Retinal pigment epithelial cell (primary cell): Measurements from ENCODE around the gene S100P.
A peak's percentile ranks its signal among the peaks of the same experiment; 100 is the strongest.

ENCODE experiments used
- DNase-seq: peaks from one replicate; pipeline ENCODE4 v3.0.0-alpha.2; 2010; ENCODE audit warnings: low read depth
- H3K4me3 ChIP-seq: 2 replicates; pipeline ENCODE4 v1.5.1; 2011; ENCODE audit warnings: mild to moderate bottlenecking, low read length, control low read depth, moderate library complexity
- TF ChIP-seq, protein P1 (sequence below): conservative IDR thresholded peaks from 2 replicates; pipeline ENCODE4 v1.5.1; 2011; ENCODE audit warnings: low read depth, low read length, control low read depth, inconsistent platforms

S100P gene

DNA sequence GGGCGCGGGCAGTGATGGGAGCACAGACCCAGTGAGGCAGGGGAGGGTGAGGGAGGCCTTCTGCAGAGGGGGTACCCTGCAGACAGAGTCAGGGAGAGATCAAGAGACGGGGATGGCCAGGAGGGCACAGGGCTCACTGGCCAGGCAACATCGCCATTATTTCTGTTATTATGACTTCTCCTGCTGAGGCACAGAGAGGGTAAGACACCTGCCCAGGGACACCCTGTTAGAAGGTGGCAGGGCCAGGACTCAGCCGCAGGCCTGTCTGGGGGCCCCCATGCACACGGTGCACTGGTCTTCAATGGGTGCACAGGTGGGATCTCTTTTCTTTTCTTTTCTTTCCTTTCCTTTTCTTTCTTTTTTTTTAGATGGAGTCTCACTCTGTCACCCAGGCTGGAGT is 38.1 kb downstream of the S100P start:
- no peak overlapping the region for H3K4me3 ChIP-seq
- DNase-seq: no peak
- TF ChIP-seq, protein P1, sequence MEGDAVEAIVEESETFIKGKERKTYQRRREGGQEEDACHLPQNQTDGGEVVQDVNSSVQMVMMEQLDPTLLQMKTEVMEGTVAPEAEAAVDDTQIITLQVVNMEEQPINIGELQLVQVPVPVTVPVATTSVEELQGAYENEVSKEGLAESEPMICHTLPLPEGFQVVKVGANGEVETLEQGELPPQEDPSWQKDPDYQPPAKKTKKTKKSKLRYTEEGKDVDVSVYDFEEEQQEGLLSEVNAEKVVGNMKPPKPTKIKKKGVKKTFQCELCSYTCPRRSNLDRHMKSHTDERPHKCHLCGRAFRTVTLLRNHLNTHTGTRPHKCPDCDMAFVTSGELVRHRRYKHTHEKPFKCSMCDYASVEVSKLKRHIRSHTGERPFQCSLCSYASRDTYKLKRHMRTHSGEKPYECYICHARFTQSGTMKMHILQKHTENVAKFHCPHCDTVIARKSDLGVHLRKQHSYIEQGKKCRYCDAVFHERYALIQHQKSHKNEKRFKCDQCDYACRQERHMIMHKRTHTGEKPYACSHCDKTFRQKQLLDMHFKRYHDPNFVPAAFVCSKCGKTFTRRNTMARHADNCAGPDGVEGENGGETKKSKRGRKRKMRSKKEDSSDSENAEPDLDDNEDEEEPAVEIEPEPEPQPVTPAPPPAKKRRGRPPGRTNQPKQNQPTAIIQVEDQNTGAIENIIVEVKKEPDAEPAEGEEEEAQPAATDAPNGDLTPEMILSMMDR: no peak

DNA sequence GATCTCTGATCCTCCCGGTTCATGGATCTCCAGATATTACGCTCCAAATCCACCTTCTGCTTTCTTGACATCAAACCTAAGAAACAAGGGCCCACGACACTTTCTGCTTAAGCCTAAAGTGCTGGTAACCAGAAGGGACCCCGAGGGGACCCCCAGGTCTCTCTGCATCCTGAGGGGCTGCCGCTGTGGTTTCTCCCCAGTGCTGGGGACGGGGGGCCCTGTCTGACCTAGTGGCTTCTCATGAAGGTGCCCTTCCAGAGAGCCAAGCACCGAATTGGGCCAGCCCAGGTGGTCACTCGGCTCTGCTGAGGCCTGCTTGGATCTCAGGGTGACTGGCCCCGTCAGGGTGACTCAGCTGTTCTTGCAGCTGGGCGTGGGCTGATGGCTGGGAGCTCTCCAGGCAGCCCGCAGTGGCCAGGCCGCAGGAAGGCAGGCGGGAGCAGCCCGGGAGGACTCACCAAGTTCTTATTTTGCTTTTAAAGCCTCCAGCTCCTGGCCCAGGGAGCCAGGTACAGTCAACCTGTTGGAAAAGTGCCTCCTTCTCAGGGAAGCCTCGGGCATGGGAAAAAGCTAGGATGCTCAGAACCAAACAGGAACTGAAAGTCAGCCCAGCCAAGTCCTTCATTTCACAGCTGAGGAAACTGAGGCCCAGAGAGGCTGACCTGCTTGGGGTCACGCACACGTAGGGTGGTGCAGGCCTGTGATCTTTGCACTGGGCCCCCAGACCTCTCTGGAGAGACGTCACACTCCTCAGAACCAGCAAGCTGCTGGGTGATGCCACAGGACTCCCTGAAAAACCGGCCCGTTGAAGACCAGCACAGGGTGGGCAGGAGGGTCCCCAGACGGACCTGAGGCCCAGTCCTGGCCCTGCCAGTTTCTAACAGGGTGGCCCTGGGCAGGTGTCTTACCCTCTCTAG is 39.0 kb downstream of the S100P start:
- peak; percentile 62 for DNase-seq
- H3K4me3 ChIP-seq: no peak overlapping the region

DNA sequence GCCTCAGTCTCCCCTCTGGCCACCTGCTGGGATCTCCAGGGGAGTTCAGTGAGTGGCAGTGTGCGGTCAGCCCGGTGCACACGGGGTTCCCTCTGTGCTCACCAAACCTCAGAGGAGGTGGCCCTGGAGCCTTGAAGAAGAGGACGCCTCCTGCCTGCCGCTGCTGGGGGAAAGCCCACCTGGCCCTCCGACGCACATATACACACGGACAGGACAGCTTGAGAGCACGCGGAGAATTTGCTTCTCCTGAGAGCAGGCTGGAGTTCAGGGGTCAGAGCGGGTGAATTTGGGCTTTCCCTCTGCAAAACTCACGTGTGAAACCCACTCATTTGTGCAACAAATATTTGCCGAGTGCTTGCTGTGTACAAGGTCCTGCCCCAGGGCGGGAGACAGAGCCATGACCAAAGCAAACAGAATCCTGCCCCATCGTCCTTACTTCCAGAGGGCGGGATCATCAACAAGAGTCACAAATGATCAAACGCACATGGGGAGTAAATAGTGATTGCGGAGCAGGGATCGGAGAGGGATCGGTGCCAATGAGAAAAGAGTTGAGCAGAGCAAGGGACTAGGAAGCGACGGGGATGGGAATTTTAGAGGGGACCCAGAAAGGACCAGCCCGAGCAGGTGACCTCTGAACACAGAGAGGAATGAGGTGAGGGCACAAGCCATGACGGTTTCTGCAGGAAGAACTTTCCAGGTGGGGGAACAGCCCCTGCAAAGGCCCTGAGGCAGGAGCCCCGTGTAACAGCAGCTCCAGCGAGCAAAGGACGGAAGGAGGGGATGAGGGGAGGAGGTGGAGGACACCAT is 39.9 kb downstream of the S100P start:
- H3K4me3 ChIP-seq: no peak overlapping the region
- TF ChIP-seq, protein P1: no peak
- no peak for DNase-seq

More for the DNA sequence above, 39.0 kb downstream of the S100P start:
- TF ChIP-seq, protein P1: no peak

DNA sequence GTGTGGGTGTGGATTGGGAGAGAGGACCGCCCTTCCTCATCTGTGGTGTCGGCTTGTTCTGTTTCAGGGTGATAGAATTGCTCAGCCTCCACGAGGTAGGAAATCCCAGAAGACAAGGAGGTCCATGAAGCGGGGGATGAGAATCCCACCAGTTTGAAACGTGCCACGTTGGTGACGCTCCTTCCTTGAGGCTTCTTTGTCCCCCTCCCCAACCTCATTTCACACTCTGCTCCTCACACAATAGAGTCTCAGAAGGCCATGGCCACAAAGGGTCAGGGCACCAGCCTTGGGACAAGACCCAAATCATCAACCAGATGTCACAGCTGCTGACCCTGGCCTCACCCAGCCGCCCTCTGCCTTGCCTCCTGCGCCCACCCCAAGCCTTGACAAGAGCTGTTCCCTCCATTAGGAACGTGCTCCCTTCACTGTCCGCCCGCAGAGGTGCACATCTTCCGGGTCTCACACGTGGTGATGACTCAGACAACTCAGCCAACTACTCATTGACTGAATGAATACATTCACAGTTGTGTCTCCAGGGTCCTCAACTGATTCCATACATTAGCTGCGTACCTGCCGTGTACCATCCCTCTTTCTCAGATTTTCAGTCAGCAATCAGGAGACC is 40.6 kb downstream of the S100P start:
- no peak overlapping the region for H3K4me3 ChIP-seq
- DNase-seq: no peak
- TF ChIP-seq, protein P1: no peak

DNA sequence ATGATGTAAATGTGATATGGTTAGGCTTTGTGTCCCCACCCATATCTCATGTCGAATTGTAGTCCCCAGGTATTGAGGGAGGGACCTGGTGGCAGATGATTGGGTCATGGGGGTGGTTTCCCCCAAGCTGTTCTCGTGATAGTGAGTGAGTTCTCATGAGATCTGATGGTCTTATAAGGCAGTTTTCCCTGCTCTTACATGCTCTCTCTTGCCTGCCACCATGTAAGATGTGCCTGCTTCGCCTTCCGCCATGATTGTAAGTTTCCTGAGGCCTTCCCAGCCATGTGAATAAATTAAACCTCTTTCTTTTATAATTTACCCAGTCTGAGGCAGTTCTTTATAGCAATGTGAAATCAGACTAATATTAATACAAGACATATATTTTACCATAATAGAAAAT is 46.2 kb downstream of the S100P start:
- TF ChIP-seq, protein P1: no peak
- DNase-seq: no peak
- H3K4me3 ChIP-seq: no peak overlapping the region

DNA sequence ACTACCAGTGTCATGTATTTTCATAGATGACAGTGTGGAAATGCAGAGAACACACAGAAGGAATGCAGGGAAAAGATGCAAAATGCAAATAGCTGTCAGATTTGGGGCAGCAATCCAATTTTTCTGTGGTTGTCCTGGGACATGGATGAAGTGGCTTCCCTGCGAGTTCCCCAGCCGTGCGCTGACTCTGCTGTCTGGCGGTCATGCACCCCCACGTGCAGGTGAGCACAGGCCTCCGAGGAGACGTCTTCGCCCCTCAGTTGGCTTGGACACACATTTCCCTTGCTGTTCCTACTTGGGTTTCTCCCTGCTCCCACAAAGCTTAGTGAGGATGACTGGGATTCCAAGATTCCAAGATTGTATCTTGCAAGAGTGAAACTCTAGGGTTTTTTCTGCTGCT is 46.7 kb downstream of the S100P start:
- DNase-seq: no peak
- H3K4me3 ChIP-seq: no peak overlapping the region
- TF ChIP-seq, protein P1: no peak
